Measurements from ENCODE around the gene FMN2. TPM values are rescaled to one million over a fixed set of nuclear protein-coding genes. Genes with fewer than 3 reads are reported as not detected.

The FMN2 gene
- total RNA-seq, 1 experiment from 2014 or later: 0.59 TPM

DNA sequence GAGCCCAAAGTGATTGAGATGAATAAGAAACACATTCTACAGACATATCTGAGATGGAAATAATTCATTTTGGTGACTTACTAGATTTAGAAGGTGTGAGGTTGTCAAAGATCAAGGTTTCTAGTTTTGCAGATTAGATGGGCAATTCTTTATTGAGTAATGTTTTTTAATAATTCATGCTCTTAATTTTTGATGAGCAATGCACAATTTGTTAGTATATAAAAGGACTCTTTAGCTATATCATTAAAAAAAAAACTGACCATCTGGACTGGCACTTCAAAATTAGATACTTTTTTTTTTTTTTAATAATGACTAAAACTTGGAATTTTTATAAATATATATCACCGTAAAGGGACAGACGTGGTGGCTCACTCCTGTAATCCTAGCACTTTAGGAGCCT lies 63.9 kb downstream of the FMN2 start:
- Histone ChIP-seq H3T11ph (ENCODE audit: low read length) (no peak overlapping the region), H3K4me1 (ENCODE audit: insufficient read depth, low read length) (no peaks in the 10 kb centered on the region; the same call in 1 of the 2 replicates), H3K23ac (ENCODE audit: insufficient read length, low read depth, low read length) (no peak overlapping the region), H3K27me3 (ENCODE audit: insufficient read depth, low read length) (no peaks in the 10 kb centered on the region), H4K91ac (ENCODE audit: insufficient read length, low read depth, low read length) (no peak overlapping the region), H3K4me2 (ENCODE audit: insufficient read depth, insufficient read length, low read length) (no peak overlapping the region), H3K23me2 (ENCODE audit: insufficient read length, low read depth, low read length, poor library complexity, severe bottlenecking) (no peaks in the 10 kb centered on the region), H3K79me1 (ENCODE audit: insufficient read depth, low read depth, low read length, poor library complexity, severe bottlenecking) (no peaks in the 10 kb centered on the region), H2BK120ac (ENCODE audit: low read depth, low read length, poor library complexity, severe bottlenecking) (no peak overlapping the region), H4K20me1 (ENCODE audit: control insufficient read depth, insufficient read depth, insufficient read length) (no peaks in the 10 kb centered on the region), H3K56ac (ENCODE audit: insufficient read length, low read depth, low read length) (no peak overlapping the region), H3K18ac (ENCODE audit: insufficient read length, low read depth, low read length) (no peak overlapping the region), H2AK5ac (ENCODE audit: insufficient read length, low read length) (no peak overlapping the region), H2BK5ac (ENCODE audit: insufficient read length, low read length) (no peak overlapping the region), H2BK20ac (ENCODE audit: low read depth, low read length, poor library complexity, severe bottlenecking) (no peak overlapping the region), H4K5ac (ENCODE audit: insufficient read length, low read depth, low read length) (no peak overlapping the region), H3K79me2 (ENCODE audit: insufficient read depth, low read length) (no peaks in the 10 kb centered on the region), H3K9ac (ENCODE audit: extremely low read depth, insufficient read length, low read length) (no peak overlapping the region), H2BK12ac (ENCODE audit: insufficient read length, low read depth, low read length) (no peak overlapping the region), H4K8ac (replicated peaks; ENCODE audit: insufficient read length, low read depth, low read length) (no peak overlapping the region), H3K4ac (ENCODE audit: low read depth, low read length) (no peak overlapping the region), H3K9me3 (ENCODE audit: control insufficient read depth, low read depth, low read length) (no peaks in the 10 kb centered on the region), H2BK15ac (ENCODE audit: low read depth, low read length) (no peak overlapping the region), H3K27ac (ENCODE audit: insufficient read length, low read depth, low read length) (no peak overlapping the region), H2AFZ (ENCODE audit: low read length) (no peak overlapping the region), H3K14ac (ENCODE audit: insufficient read depth, low read length) (no peak overlapping the region)
- no CpG with 5 or more reads among the region's 2 CpGs for WGBS (ENCODE audit: extremely low coverage, insufficient read length, low lambda C conversion rate)
- Mint-ChIP-seq H3K36me3 (ENCODE audit: insufficient read depth in 1 of 3, low read depth in 3 of 3) (no peaks in the 10 kb centered on the region), H3K27ac (no peak overlapping the region; a peak in 1 of 7 replicates), H3K9me3 (no peaks in the 10 kb centered on the region), H3K27me3 (ENCODE audit: low read depth) (no peaks in the 10 kb centered on the region), H3K4me1 (no peaks in the 10 kb centered on the region), H3K4me3 (no peak overlapping the region)
- no peak for DNase-seq
- TF ChIP-seq CTCF (conservative IDR thresholded peaks at IDR 0.05): no peak
